ENCODE results near the gene MYL4. TPM values are rescaled to one million over a fixed set of nuclear protein-coding genes. Genes with fewer than 3 reads are reported as not detected.
A peak's percentile ranks its signal among the peaks of the same experiment; 100 is the strongest.

The MYL4 gene
- total and polyA plus RNA-seq, 2 of the 8 experiments (the other 6 are each of a cell fraction or from before 2014, with no cell fraction given): 0.12 TPM; not detected in 1

GRCh38 chr17:47209499-47209898 lies 351 bp downstream of the MYL4 start:
- Histone ChIP-seq H3K56ac (replicated peaks; ENCODE audit: insufficient read length, low read depth, low read length) (no peak overlapping the region), H3K27ac (ENCODE audit: low read depth, low read length) (no peak overlapping the region), H4K8ac (ENCODE audit: extremely low read depth, insufficient read depth, low read length) (no peak overlapping the region), H3K9ac (replicated peaks in 1 of 4; ENCODE audit: extremely low read depth in 1 of 4, low read depth in 3 of 4, low read length in 3 of 4) (no peak overlapping the region), H3K79me1 (ENCODE audit: low read depth, low read length) (no peaks in the 10 kb centered on the region), H3K4ac (replicated peaks; ENCODE audit: insufficient read length, low read depth, low read length) (no peak overlapping the region), H2AK5ac (ENCODE audit: low read depth, low read length) (no peak overlapping the region), H3K4me2 (ENCODE audit: insufficient read depth in 1 of 2, low read depth in 2 of 2, low read length in 2 of 2) (no peak overlapping the region), H3K18ac (ENCODE audit: extremely low read depth, low read length) (no peak overlapping the region), H3K4me1 (replicated peaks in 1 of 4; ENCODE audit: control insufficient read depth in 3 of 4, insufficient read depth in 4 of 4, low read length in 3 of 4) (peaks cover 0 to 3% (median 1%) of the 10 kb centered on the region in 4 experiments; a peak in 2 of 7 replicates), H2BK15ac (ENCODE audit: low read length) (no peak overlapping the region), H2AFZ (ENCODE audit: low read length) (peak overlapping the region; percentile 18; the same call in 1 of the 2 replicates), H3K79me2 (ENCODE audit: control insufficient read depth in 1 of 2, insufficient read depth in 2 of 2, low read length in 2 of 2) (no peaks in the 10 kb centered on the region), H3K14ac (ENCODE audit: insufficient read length) (no peak overlapping the region), H4K5ac (ENCODE audit: insufficient read length, low read depth, low read length) (no peak overlapping the region), H3K27me3 (replicated peaks in 1 of 4; ENCODE audit: control insufficient read depth in 3 of 4, extremely low read depth in 1 of 4, insufficient read depth in 3 of 4, low read length in 3 of 4) (peaks cover 0 to 2% (median 0%) of the 10 kb centered on the region in 4 experiments; a peak in 2 of 7 replicates), H4K20me1 (replicated peaks in 1 of 2; ENCODE audit: control insufficient read depth in 1 of 2, insufficient read depth in 2 of 2, low read length in 2 of 2) (no peaks in the 10 kb centered on the region), H2BK5ac (ENCODE audit: low read depth, low read length) (no peak overlapping the region), H2BK20ac (ENCODE audit: low read length) (no peak overlapping the region), H3K9me3 (ENCODE audit: insufficient read depth in 2 of 2, low read depth in 1 of 2, low read length in 1 of 2) (no peaks in the 10 kb centered on the region), H4K91ac (replicated peaks; ENCODE audit: insufficient read length, low read length) (no peak overlapping the region), H3K23me2 (ENCODE audit: low read depth, low read length) (peaks cover 2% of the 10 kb centered on the region; the same call in 1 of the 2 replicates), H3K4me3 (ENCODE audit: extremely low read depth in 1 of 4, insufficient read depth in 2 of 4, low read depth in 3 of 4, low read length in 4 of 4) (no peak overlapping the region), H3K23ac (ENCODE audit: insufficient read length) (no peak overlapping the region), H3K36me3 (ENCODE audit: control insufficient read depth in 2 of 4, insufficient read depth in 4 of 4, low read length in 3 of 4) (no peaks in the 10 kb centered on the region), H2BK120ac (replicated peaks; ENCODE audit: low read depth, low read length) (no peak overlapping the region), H2BK12ac (ENCODE audit: low read depth, low read length) (no peak overlapping the region)
- FAIRE-seq (no peak), DNase-seq (ENCODE audit: low read depth in 1 of 2, low spot score in 2 of 2) (no peak)
- CTCF ChIA-PET (ENCODE audit: partially characterized antibody): interaction anchor here (0.6 to 2.4 kb wide), 3 partner anchors 11 to 207 kb away, joined by 3 to 10 read pairs (median 4); no protein-coding TSS in a partner anchor
- POLR2A ChIA-PET (ENCODE audit: partially characterized antibody): no interaction called here
- 93% methylated on average over 3 of the region's 3 CpGs; no CpG with 5 or more reads in 1 of the 2 experiments for WGBS, 2 experiments (ENCODE audit: extremely low coverage in 1 of 2, insufficient coverage in 1 of 2, insufficient read length in 1 of 2, insufficient replicate concordance in 2 of 2, low coverage in 1 of 2, low lambda C conversion rate in 2 of 2, missing lambda C conversion rate in 1 of 2)
- no peak for TF ChIP-seq BACH1 (IDR thresholded peaks at IDR 0.05; ENCODE audit: low read length)
- no peak for TF ChIP-seq TAF1 (IDR thresholded peaks at IDR 0.05; ENCODE audit: low read depth, low read length)
- TF ChIP-seq GTF2F1 (IDR thresholded peaks at IDR 0.05; ENCODE audit: borderline replicate concordance, low read depth, low read length): no peak
- TF ChIP-seq CHD2 (IDR thresholded peaks at IDR 0.05; ENCODE audit: low read length): no peak
- TF ChIP-seq FOSL1 (IDR thresholded peaks at IDR 0.05; ENCODE audit: insufficient read depth, low read depth, low read length): no peak
- no peak for TF ChIP-seq TBP (IDR thresholded peaks at IDR 0.05; ENCODE audit: low read depth, low read length)
- TF ChIP-seq HDAC2 (IDR thresholded peaks at IDR 0.05; ENCODE audit: borderline replicate concordance in 1 of 2, low read depth in 2 of 2, low read length in 2 of 2): no peak
- TF ChIP-seq CBX5 (IDR thresholded peaks at IDR 0.05; ENCODE audit: low read depth, low read length): no peak
- no peak for TF ChIP-seq SP1 (IDR thresholded peaks at IDR 0.05; ENCODE audit: low read depth, low read length)
- TF ChIP-seq RFX5 (IDR thresholded peaks at IDR 0.05; ENCODE audit: borderline replicate concordance, low read depth, low read length): no peak
- no peak for TF ChIP-seq CREB1 (IDR thresholded peaks at IDR 0.05)
- no peak for TF ChIP-seq MAFK (IDR thresholded peaks at IDR 0.05; ENCODE audit: low read depth, low read length)
- TF ChIP-seq ASH2L (IDR thresholded peaks at IDR 0.05; ENCODE audit: low read length): no peak
- TF ChIP-seq RAD21 (IDR thresholded peaks at IDR 0.05 in 1 of 2, conservative IDR thresholded peaks at IDR 0.05 in 1 of 2; ENCODE audit: low read depth in 2 of 2, low read length in 2 of 2): no peak
- no peak for TF ChIP-seq SP2 (IDR thresholded peaks at IDR 0.05; ENCODE audit: low read length)
